Adrenal gland (tissue), 5 donors: ENCODE data around the gene IFIT1B.
A peak's percentile ranks its signal among the peaks of the same experiment; 100 is the strongest.

ENCODE experiments used
- CTCF ChIP-seq, 6 experiments: fragments of 450-650 bp in 4 of 6; fragments of 200-600 bp in 2 of 6; sonication (generic) in 1 of 6; IDR thresholded peaks; 1 replicate in 5 of 6; 2 replicates in 1 of 6; pipeline versions ENCODE4 v1.5.1 to v1.8.0; 2016 to 2021; ENCODE audit warnings: antibody characterized with exemption in 6 of 6, mild to moderate bottlenecking in 2 of 6, moderate library complexity in 1 of 6
- POLR2A ChIP-seq, 2 donors: fragments of 450-650 bp; IDR thresholded peaks; one replicate each; pipeline ENCODE4 v1.6.1; 2017; ENCODE audit warnings: antibody characterized with exemption in 2 of 2, mild to moderate bottlenecking in 2 of 2, moderate library complexity in 1 of 2
- donor health status: DM: no; HTN: no; CAD: no.

- no peak for TF ChIP-seq CTCF (IDR thresholded peaks at IDR 0.05)
- TF ChIP-seq POLR2A (IDR thresholded peaks at IDR 0.05), result peak in 1 of 2 donors; percentile 62
Measured at GRCh38 chr10:89414146-89414878, 36.5 kb downstream of the IFIT1B start, which contains the start of gene IFIT5.
